Measurements from ENCODE around the gene CCDC150.
"Not testable (repeated sequence)": the region's sequence is repeated elsewhere in the genome, so short reads cannot be mapped to it uniquely, and the experiment has no call there.

DNA sequence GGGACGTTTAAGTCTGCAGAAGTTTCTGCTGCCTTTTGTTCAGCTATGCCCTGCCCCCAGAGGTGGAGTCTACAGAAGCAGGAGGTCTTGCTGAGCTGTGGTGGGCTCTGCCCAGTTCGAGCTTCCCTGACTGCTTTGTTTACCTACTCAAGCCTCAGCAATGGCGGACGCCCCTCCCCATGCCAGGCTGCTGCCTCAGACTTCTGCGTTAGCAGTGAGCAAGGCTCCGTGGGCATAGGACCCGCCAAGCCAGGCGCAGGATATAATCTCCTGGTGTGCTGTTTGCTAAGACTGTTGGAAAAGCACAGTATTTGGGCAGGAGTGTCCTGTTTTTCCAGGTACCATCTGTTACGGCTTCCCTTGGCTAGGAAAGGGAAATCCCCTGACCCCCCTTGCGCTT, 70.5 kb downstream of the CCDC150 start:
- not testable (repeated sequence) for TF ChIP-seq CTCF, POLR2A, POLR2AphosphoS5, EP300 (IDR thresholded peaks at IDR 0.05)

Data from stomach (tissue), 4 donors.